GM18511 (cell line): ENCODE measurements around the gene VDAC1.

Source experiments
- ATAC-seq: cut with Tn5 transposase; IDR thresholded peaks from one replicate; pipeline ENCODE4 v1.9.1; 2021; ENCODE audit warnings: mild to moderate bottlenecking, moderate library complexity; ENCODE audit not compliant: unreplicated experiment

The VDAC1 gene

DNA sequence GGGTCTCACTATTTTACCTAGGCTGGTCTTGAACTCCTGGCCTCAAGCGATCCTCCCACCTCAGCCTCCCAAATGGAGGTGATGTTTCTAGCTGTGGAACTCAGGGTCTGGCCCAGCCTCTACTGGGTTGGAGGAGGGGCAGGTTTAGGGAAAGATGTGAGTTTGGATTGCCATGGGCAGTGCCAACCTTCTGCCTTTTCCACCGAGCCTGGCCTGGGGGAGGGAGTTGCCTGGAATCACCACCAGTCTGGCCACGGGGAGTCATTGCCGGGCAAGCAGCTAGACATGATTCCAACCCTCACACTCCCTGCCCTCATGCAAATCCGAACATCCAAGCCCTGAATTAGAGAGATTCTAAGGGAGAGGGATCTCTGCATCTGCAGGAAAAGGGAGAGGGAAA lies 21.0 kb upstream of the VDAC1 start:
- no peak for ATAC-seq

DNA sequence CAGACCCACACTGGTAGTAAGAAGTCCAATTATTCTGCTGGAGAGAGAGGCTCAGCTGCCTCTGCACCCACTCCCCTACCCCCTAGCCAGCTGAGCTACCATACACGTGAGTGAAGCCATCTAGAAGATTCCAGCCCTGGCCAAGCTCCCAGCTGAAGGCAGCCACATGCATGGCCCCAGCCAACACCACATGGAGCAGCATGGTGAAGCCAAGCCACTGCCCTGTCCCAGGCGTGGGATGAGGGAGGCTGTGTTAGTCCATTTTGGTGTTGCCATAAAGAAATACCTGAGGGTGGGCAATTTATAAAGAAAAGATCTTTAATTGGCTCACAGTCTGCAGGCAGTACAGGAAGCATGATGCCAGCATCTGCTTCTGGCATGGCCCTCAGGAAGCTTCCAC lies 20.0 kb upstream of the VDAC1 start:
- ATAC-seq: no peak

DNA sequence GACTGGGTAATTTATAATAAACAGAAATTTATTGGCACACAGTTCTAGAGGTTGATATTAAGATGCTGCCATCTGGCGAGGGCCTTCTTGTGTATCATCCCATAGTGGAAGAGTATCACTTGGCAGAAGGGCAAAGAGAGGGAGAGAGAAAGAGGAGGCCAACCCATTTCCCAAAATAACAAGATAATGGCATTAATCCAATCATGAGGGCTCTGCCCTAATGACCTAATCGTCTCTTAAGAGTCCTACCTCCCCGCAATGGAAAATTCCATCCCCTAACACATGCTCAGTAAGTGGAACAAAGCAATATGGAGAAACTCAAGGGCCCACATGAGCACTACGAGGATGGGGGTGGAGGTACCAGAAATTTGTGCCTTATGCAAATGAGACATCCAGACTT lies 17.6 kb upstream of the VDAC1 start:
- no peak for ATAC-seq

- ATAC-seq: no peak
Observed at GRCh38 chr5:134020188-134020587, 15.4 kb upstream of the VDAC1 start.

DNA sequence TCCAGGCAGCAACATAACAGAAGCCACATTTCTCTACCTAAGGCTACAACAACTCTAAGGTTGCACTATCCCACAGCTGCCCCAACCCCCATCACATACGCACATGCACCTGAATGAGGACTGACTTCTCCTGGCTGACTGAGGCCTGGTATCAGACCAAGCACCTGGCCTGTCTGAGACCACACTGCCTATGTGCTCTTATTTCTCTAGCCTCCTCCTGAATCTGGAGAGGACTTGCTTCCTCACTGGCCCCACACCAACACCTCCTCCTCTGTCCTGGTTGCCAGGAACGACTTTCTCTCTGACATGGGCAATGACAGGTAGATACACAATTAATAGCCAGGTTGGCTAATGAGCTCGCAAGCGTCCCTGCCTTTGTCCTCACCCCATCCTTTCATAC lies 14.9 kb upstream of the VDAC1 start:
- ATAC-seq: no peak

DNA sequence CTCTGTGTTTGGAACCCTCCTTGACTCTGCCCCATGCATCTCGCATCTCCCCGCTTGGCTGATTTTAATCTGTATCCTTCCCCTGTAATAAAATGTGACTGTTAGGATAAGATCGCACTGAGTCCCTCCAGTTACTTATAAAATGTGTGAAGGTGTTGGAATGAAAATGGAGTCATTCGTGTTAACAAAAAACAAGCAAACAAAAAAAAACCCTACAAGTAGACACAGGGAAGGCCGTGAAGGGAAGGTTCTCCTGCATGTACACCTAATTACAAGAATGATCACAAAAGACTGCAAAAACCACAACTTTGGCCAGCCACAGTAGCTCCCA lies 14.2 kb upstream of the VDAC1 start:
- ATAC-seq: no peak

- ATAC-seq: no peak
Observed at GRCh38 chr5:134018154-134018985, 13.6 kb upstream of the VDAC1 start.

DNA sequence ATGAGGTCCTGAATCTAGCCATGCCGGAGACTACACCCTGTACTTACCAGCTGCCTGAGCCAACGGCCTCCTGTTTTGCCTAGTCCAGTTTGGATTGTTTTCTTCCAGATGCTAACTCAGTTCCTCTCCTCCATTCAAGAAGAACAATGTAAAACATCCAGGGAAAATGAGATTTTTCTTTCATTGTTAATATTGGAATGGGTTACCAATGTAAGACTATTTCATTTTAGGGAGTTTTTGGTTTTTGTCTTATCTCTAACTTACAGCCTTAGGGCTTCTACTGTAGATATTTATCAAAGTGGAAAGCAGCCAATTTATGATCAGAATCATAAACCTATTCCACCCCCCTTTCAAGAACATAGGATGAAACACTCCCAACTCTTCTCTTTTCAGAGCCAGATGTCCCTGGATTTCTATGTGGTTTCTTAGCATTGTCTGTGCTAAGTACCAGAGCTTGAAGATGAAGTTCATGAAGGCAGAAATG lies 3.5 kb upstream of the VDAC1 start:
- ATAC-seq: no peak

GRCh38 chr5:134007581-134008265 lies 2.9 kb upstream of the VDAC1 start:
- no peak for ATAC-seq

DNA sequence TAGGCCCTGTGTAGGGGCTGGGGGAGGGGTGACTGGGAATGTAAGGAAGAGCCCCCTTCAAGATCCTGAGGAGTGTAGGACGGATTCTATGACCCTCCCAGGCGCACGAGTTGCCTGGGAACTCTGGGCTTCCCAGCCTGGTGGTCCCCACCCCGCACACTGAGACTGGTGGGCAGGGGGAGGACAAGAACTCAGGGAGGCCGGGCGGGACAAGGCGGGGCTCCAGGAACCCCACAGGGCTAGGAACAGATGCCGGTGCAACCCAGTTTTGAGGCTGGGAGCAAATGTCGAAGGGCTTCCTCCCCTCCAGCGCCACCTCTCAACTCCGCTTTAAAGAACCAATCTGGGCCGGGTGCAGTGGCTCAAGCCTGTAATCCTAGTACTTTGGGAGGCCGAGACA lies 1.3 kb upstream of the VDAC1 start:
- ATAC-seq: no peak

GRCh38 chr5:134005417-134006061 lies 764 bp upstream of the VDAC1 start:
- ATAC-seq: peak; percentile 21

DNA sequence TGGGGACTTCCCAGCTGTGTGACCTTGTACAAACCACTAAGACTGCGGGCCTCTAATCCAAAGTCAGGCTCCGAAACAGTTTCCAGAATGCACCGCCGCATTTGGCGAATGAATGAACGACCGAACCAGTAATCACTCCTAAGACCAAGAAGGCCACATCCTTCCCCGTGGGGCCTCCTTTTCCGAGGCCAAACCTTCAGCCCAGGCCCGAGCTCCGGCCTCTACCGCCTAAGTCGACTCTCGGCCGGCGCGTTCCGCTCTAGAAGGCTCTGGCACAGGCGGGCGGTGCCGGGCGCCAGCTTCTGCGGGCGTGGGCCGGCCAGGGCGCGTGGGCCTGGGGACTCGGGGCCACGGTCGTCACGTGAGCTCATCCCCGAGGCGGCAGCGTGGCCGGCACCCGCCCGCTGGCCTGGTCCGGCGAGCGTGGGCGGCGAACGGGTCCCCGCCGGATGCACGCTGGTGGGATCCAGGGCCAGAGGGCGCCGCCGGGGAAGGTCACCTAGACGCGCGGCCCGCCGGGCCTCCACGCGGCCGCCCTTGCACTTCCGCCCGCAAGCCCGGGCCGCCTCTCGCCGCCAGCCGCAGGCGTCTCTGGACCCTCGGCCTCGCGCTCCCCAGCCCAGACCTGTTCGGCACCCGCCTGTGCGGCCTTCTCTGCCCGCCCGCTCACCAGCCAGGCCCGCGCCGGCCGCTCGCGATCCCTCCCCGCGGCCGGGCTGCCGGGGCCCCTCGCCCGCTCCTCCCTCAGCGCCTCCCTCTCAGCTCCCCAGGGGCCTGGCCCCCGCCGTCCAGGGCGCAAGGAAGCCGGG lies 754 bp downstream of the VDAC1 start:
- peak; percentile 40 for ATAC-seq

DNA sequence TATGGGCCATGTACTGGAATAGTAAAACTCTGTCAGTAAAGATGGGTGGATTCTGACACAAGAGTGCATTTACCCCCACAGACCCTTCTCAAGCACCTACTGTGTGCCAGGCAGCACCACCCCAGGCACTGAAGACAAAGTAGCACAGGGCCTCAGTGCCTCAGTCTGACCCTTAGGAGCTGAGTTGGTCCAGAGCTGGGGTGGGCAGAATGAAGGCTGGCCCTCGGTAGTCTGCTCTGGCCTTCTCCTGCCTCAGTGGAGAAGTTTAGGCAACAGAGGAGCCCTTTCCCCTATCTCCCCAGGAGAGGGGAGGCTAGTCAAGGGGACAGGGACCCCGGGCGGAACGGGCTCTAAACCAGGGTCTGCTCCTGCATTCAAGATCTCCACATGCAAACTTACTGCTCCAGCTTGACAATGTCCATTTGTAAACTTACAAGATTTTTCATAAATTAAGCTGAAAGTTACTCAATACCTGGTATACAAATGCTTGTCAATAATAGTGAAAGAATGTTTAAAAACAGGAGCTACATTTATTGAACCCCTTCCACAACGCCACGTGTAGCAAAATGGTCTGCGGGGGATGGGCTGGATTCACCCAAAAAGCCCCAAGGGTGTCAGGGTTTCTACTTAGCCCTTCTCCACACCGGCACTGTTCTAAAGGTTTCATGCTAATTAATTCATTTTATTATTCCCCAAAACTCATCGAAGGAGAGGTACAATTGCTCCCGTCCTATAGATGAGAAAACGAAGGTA lies 1.5 kb downstream of the VDAC1 start:
- ATAC-seq: no peak

- no peak for ATAC-seq
Observed at GRCh38 chr5:134001938-134002731, 2.6 kb downstream of the VDAC1 start.

DNA sequence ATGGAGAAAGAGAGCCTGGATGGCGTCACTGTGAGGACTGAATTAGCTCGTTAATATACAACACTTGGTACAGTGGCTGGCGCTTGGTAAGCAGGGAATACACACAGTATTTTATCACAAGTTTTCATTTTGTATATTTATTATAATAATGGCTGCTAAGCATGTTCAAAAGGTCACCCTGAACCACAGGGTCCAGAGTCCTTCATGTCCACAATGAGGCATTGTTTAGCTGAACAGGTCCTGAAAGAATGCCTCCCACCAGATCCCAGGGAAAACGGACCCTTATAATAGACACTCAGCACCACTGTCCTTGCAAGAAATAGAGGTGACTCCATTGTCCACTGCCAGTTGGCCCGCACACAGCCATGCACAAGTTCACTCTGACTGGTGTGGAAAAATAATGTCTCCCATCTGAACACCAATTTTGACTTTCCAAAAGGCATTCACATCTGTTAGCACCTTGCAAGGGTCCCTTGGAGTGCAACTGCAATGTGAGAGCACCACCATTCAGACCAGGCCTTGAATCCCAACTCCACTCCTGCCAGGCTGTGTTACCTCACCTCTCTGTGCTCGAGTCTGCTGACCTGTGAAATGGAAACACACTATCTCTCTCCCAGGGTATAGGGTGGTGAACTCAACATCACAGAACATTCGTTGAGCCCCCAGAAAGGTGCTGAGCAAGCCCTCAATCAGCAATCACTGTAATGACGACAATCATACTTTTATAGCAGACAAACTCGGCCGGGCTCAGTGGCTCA lies 3.9 kb downstream of the VDAC1 start:
- ATAC-seq: no peak

GRCh38 chr5:134000091-134000511 lies 4.7 kb downstream of the VDAC1 start:
- ATAC-seq: no peak

DNA sequence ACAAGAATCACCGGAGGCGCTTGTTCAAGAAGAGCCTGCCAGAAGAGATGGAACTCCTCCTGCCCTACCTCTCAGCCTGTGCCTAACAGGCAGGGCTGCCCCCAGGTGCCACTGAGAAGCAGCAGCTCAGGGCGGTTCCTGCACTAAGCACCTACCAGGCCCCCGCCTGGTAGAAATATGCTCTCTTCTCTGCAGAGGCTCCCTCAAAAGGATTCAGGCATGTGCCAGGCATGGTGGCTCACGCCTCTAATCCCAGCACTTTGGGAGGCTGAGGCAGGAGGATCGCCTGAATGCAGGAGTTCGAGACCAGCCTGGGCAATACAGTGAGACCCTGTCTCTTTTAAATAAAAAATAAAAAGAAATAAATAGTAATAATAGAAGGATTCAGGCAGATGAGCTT lies 6.0 kb downstream of the VDAC1 start:
- ATAC-seq: no peak

- ATAC-seq: no peak
Observed at GRCh38 chr5:133998042-133998441, 6.7 kb downstream of the VDAC1 start.
